PC-3 (cell line): ENCODE data around the gene AGTRAP. TPM values are rescaled to one million over a fixed set of nuclear protein-coding genes. Genes with fewer than 3 reads are reported as not detected.

Experiments used
- ATAC-seq: fragments of 200-7000 bp; cut with Tn5 transposase; 2 replicates; pipeline ENCODE4 v1.9.1; 2020; ENCODE audit warnings: mild to moderate bottlenecking, moderate library complexity
- BruUV-seq: library from RNA; stranded (reverse); fragments of 400-500 nt; replicated peaks from 2 replicates; lab custom pipeline; 2021; lab: Mats Ljungman, UMichigan
- CTCF ChIA-PET: fragments of 300-600 bp; sonication (Branson Sonifier 250); formaldehyde crosslinking; loops from one replicate; lab custom pipeline; 2022; ENCODE audit warnings: antibody characterized with exemption; lab: Charles Lee
- POLR2A ChIA-PET: fragments of 300-600 bp; sonication (Branson Sonifier 250); formaldehyde crosslinking; loops from one replicate; lab custom pipeline; 2022; ENCODE audit warnings: antibody characterized with exemption; ENCODE audit not compliant: unreplicated experiment; lab: Charles Lee
- DNase-seq: peaks from one replicate; pipeline ENCODE4 v3.0.0-alpha.2; 2015
- H2AFZ ChIP-seq: fragments of 300-600 bp; sonication (generic); 2 replicates; pipeline ENCODE4 v1.6.0; 2016; ENCODE audit warnings: antibody characterized with exemption, low read length
- H3F3A ChIP-seq: fragments of 300-600 bp; sonication (generic); one replicate; pipeline ENCODE4 v1.6.0; 2017; ENCODE audit warnings: antibody characterized with exemption, low read length, control low read depth, mild to moderate bottlenecking; ENCODE audit not compliant: unreplicated experiment
- H3K27ac ChIP-seq: fragments of 300-600 bp; sonication (generic); 2 replicates; pipeline ENCODE4 v1.5.1; 2016; ENCODE audit warnings: mild to moderate bottlenecking, low read length
- H3K27me3 ChIP-seq: fragments of 300-600 bp; sonication (generic); 2 replicates; pipeline ENCODE4 v1.6.1; 2016; ENCODE audit warnings: low read length, mixed read lengths
- H3K36me3 ChIP-seq: fragments of 300-600 bp; sonication (generic); 2 replicates; pipeline ENCODE4 v1.6.1; 2016; ENCODE audit warnings: low read depth, mixed run types, low read length, mixed read lengths
- H3K4me1 ChIP-seq: fragments of 300-600 bp; sonication (generic); 2 replicates; pipeline ENCODE4 v1.5.1; 2016; ENCODE audit warnings: low read length; ENCODE audit not compliant: insufficient read depth
- H3K4me2 ChIP-seq: fragments of 300-600 bp; sonication (generic); 2 replicates; pipeline ENCODE4 v1.6.0; 2016; ENCODE audit warnings: low read length
- H3K4me3 ChIP-seq: fragments of 300-600 bp; sonication (generic); 2 replicates; pipeline ENCODE4 v1.5.1; 2016; ENCODE audit warnings: mild to moderate bottlenecking, low read length, mixed read lengths
- H3K79me2 ChIP-seq: fragments of 300-600 bp; sonication (generic); 2 replicates; pipeline ENCODE4 v1.6.1; 2017; ENCODE audit warnings: low read length, mixed read lengths
- H3K9ac ChIP-seq: fragments of 300-600 bp; sonication (generic); 2 replicates; pipeline ENCODE4 v1.6.0; 2016; ENCODE audit warnings: mild to moderate bottlenecking, low read length
- H3K9me2 ChIP-seq: fragments of 300-600 bp; sonication (generic); replicated peaks from 2 replicates; pipeline ENCODE4 v1.6.1; 2016; ENCODE audit warnings: mixed run types, low read length, mixed read lengths
- H3K9me3 ChIP-seq: fragments of 300-600 bp; sonication (generic); 2 replicates; pipeline ENCODE4 v1.6.1; 2016; ENCODE audit warnings: low read length, mixed read lengths
- H4K20me1 ChIP-seq: fragments of 300-600 bp; sonication (generic); 2 replicates; pipeline ENCODE4 v1.6.1; 2016; ENCODE audit warnings: low read length, mixed read lengths
- CTCF ChIP-seq: fragments of 300-600 bp; sonication (generic); conservative IDR thresholded peaks from 2 replicates; pipeline ENCODE4 v1.5.1; 2017; ENCODE audit warnings: antibody characterized with exemption, low read depth, mild to moderate bottlenecking, low read length
- EZH2 ChIP-seq: fragments of 300-600 bp; sonication (generic); IDR thresholded peaks from one replicate; pipeline ENCODE4 v1.6.1; 2017; ENCODE audit warnings: antibody characterized with exemption, mild to moderate bottlenecking, low read length; ENCODE audit not compliant: unreplicated experiment
- EZH2phosphoT487 ChIP-seq: fragments of 300-600 bp; sonication (generic); IDR thresholded peaks from 2 replicates; pipeline ENCODE4 v1.6.1; 2018; ENCODE audit warnings: mild to moderate bottlenecking, antibody characterized with exemption, low read length, borderline replicate concordance
- intact Hi-C: fragments of 100-400 bp; cut with micrococcal nuclease; formaldehyde crosslinking; loops from 2 replicates; pipeline ENCODE4 v1.9.0; 2023
- total RNA-seq: library from RNA; depleted of rRNA; stranded (reverse); fragments of >200 nt; gene quantifications from 2 replicates; pipeline ENCODE4 v1.2.3, GENCODE V29; 2014

Gene AGTRAP
- total RNA-seq, 1 experiment from 2014 or later, result 73.5 TPM

DNA sequence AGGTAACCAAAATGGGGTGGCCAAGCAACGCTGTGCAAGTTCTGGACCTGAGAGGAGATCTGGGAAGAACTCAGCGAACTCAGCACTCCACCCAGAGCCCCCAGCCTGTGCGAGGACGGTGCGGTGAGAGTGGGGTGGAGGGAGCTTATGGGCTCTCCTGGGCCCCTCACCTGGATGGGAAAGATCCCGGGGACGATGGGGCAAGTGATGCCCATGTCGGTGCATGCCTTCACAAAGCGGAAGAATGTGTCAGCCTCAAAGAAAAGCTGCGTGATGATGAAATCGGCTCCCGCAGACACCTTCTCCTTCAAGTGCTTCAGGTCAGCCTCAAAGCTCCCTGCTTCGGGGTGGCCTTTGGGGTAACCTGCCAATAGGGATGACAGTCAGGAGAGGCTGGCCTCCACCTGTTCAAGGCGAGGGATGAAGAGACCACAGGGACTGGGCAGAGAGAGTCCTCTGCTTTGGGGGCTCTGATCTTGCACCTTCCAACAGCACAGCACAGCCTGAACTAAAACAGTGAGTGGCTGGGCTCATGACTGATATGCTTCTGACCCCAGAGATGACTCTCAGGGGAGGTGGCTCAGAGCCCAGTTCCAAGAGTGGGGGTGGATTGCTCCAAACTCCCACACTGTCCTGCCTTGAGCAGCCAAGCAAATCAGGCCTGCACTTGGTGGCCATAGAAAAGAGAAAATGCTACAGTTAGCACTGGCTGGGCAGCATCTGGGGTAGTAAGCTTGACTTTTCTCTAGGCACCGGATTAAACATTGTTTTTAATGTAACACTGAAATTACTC lies 60.3 kb downstream of the AGTRAP start:
- no peaks in the 10 kb centered on the region for H3K27me3 ChIP-seq
- TF ChIP-seq EZH2phosphoT487 (no peak), CTCF (no peak), EZH2 (no peak)
- H3K27ac ChIP-seq, result no peak overlapping the region
- H3K9ac ChIP-seq, result no peak overlapping the region
- H3K9me3 ChIP-seq, result no peaks in the 10 kb centered on the region
- H3K4me3 ChIP-seq, result no peak overlapping the region
- peaks cover 5% of the 10 kb centered on the region for H3K4me1 ChIP-seq
- no peaks in the 10 kb centered on the region for H4K20me1 ChIP-seq
- no peaks in the 10 kb centered on the region for H3K9me2 ChIP-seq
- no TSS peak for BruUV-seq
- H2AFZ ChIP-seq, result no peak overlapping the region
- no peak for DNase-seq
- intact Hi-C loops, result no loop called here
- no peaks in the 10 kb centered on the region for H3K79me2 ChIP-seq
- H3K4me2 ChIP-seq, result no peak overlapping the region
- no peaks in the 10 kb centered on the region for H3K36me3 ChIP-seq
- no peaks in the 10 kb centered on the region for H3F3A ChIP-seq
- ChIA-PET CTCF (no interaction called here), POLR2A (no interaction called here)
- no peak for ATAC-seq

GRCh38 chr1:11797525-11798216 lies 61.7 kb downstream of the AGTRAP start:
- ChIA-PET POLR2A (interaction anchor here (0.6 kb wide), 1 partner anchor 24 kb away, joined by 3 read pairs; no protein-coding TSS in a partner anchor), CTCF (no interaction called here)
- no TSS peak for BruUV-seq
- H3K4me1 ChIP-seq, result peaks cover 8% of the 10 kb centered on the region
- H3F3A ChIP-seq, result no peaks in the 10 kb centered on the region
- TF ChIP-seq EZH2phosphoT487 (no peak), CTCF (no peak), EZH2 (no peak)
- no peaks in the 10 kb centered on the region for H3K9me3 ChIP-seq
- ATAC-seq, result no peak
- DNase-seq, result no peak
- no peak overlapping the region for H3K27ac ChIP-seq
- H3K9ac ChIP-seq, result no peak overlapping the region
- intact Hi-C loops, result no loop called here
- H4K20me1 ChIP-seq, result no peaks in the 10 kb centered on the region
- no peak overlapping the region for H2AFZ ChIP-seq
- no peaks in the 10 kb centered on the region for H3K9me2 ChIP-seq
- no peaks in the 10 kb centered on the region for H3K27me3 ChIP-seq
- no peaks in the 10 kb centered on the region for H3K79me2 ChIP-seq
- H3K4me2 ChIP-seq, result no peak overlapping the region
- H3K4me3 ChIP-seq, result no peak overlapping the region
- H3K36me3 ChIP-seq, result no peaks in the 10 kb centered on the region

DNA sequence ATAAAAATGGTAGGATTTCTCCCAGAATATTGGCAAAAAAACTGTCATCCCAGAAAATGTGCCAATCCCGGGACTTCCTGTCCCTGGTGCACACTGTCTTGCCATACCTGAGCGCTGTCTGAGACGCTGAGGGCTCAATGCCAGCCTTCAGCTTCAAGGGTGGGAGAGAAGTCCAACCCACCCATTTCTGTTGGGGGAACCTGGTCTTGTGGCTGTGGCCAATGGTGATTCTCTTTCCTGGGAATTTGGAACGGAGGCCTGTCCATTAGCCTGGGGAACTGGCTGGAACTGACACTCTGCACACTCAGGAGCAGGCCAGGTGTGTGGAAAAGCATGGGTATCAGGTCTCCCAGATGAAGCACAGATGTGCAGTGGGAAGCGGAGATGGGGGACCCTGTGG lies 63.2 kb downstream of the AGTRAP start:
- Histone ChIP-seq H4K20me1 (no peaks in the 10 kb centered on the region), H3F3A (no peaks in the 10 kb centered on the region), H3K4me3 (no peak overlapping the region), H2AFZ (no peak overlapping the region), H3K79me2 (no peaks in the 10 kb centered on the region), H3K27me3 (no peaks in the 10 kb centered on the region), H3K27ac (no peak overlapping the region), H3K9ac (no peak overlapping the region), H3K9me2 (no peaks in the 10 kb centered on the region), H3K4me2 (no peak overlapping the region), H3K36me3 (no peaks in the 10 kb centered on the region), H3K4me1 (peaks cover 21% of the 10 kb centered on the region), H3K9me3 (no peaks in the 10 kb centered on the region)
- ChIA-PET POLR2A (no interaction called here), CTCF (no interaction called here)
- intact Hi-C loops, result no loop called here
- no peak for ATAC-seq
- TF ChIP-seq EZH2, result no peak
- no peak for TF ChIP-seq EZH2phosphoT487
- TF ChIP-seq CTCF, result no peak
- no TSS peak for BruUV-seq
- DNase-seq, result no peak
